NCI-H187 (cell line): Measurements from ENCODE around the gene B3GALT4.
"Not testable (repeated sequence)": the region's sequence is repeated elsewhere in the genome, so short reads cannot be mapped to it uniquely, and the experiment has no call there.

ENCODE experiments used
- DNase-seq, 2 experiments: peaks; one replicate each; lab custom pipeline; 2025; lab: John Stamatoyannopoulos, UW

Gene B3GALT4

GRCh38 chr6:33272275-33273128 lies 4.4 kb upstream of the B3GALT4 start:
- no peak for DNase-seq

GRCh38 chr6:33273129-33273923 lies 3.6 kb upstream of the B3GALT4 start:
- DNase-seq = no peak

DNA sequence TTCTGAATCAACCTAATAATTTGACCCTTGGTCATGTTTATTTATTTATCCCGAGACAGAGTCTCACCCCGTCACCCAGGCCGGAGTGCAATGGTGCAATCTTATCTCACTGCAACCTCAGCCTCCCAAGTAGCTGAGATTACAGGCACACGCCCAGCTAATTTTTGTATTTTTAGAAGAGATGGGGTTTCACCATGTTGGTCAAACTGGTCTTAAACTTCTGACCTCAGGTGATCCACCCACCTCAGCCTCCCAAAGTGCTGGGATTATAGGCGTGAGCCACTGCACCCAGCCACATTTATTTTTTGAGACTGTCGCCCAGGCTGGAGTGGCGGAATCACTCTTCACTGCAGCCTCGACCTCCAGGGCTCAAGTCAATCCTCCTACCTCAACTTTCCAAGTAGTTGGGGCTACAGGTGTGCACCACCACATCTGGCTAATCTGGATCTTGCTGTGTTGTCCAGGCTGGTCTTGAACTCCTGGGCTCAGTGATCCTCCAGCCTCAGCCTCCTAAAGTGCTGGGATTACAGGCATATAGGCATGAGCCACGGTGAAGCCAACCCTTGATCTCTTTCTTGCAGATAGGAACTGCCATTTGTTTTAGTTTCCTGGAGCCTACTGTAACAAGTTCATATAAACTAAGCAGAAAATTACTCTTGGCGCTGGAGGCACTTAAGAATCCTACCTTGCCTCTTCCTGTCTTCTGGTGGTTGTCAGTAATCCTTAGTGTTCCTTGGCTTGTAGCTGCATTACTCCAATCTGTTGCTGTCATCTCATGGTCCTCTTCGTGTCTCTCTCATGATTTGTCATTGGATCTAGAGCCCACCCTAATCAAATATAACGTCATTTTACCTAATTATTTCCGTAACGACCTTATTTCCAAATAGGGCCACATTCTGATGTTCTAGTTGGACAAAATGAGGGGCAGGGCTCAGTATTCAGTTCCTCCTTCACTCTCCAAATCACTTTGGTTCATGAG lies 2.7 kb upstream of the B3GALT4 start:
- no peak for DNase-seq

GRCh38 chr6:33275795-33276580 lies 935 bp upstream of the B3GALT4 start:
- not testable (repeated sequence) for DNase-seq

DNA sequence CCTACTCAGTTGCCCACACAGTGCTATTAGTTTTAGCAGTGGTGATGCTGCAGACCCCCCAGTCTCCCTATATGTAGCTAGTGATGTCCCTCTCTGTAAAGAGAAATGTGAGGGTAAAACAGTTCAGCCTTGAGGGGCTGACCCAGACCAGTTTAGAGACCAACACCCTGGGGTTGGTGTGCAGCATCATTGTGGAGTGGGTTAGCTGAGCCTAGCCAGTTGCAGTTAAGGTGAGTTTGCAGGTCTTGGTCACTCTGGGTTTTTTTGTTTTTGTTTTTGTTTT lies 401 bp upstream of the B3GALT4 start:
- DNase-seq = no peak

DNA sequence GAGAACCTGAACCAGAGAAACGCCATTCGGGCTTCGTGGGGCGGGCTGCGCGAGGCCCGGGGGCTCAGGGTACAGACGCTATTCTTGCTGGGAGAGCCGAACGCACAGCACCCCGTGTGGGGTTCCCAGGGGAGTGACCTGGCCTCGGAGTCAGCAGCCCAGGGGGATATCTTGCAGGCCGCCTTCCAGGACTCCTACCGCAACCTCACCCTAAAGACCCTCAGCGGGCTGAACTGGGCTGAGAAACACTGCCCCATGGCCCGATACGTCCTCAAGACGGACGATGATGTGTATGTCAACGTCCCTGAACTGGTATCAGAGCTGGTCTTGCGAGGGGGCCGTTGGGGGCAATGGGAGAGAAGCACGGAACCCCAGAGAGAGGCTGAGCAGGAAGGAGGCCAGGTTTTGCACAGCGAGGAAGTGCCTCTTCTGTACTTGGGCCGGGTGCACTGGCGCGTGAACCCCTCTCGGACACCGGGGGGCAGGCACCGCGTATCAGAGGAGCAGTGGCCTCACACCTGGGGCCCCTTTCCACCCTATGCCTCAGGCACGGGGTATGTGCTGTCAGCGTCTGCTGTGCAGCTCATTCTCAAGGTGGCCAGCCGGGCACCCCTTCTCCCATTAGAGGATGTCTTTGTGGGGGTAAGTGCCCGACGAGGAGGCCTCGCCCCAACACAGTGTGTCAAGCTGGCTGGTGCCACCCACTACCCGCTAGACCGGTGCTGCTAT lies 904 bp downstream of the B3GALT4 start:
- DNase-seq = no peak

DNA sequence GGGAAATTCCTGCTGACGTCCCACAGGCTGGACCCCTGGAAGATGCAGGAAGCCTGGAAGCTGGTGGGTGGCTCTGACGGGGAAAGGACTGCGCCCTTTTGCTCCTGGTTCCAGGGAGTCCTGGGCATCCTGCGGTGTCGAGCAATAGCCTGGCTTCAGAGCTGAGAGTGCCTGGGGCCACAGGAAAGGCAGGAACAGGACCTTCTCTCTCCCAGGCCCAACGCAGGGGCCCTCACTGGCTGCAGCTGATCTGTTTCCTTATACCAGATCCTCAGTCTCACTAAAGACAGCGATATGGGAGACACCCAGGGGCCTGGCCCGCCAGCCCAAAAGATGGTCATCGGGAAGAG lies 1.4 kb downstream of the B3GALT4 start:
- DNase-seq = no peak

DNA sequence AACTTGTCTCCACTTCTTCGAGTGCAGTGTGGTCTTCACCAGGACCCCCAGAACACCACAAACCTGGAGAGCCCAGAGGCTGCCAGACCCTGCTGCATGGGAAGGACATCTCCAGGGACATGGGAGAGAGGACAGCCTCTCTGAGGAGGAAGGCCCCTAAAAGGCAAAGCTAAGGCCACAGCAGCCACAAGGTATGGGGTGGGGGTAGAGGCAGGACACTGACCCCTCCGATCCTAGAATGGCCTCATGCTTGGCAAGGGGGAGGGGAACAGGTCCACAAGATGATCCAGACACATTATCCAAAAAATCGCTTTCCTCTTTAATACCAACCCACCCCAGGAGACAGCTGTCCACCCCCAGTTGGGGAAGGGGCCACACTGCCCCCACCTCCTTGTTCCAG lies 1.9 kb downstream of the B3GALT4 start:
- no peak for DNase-seq

DNA sequence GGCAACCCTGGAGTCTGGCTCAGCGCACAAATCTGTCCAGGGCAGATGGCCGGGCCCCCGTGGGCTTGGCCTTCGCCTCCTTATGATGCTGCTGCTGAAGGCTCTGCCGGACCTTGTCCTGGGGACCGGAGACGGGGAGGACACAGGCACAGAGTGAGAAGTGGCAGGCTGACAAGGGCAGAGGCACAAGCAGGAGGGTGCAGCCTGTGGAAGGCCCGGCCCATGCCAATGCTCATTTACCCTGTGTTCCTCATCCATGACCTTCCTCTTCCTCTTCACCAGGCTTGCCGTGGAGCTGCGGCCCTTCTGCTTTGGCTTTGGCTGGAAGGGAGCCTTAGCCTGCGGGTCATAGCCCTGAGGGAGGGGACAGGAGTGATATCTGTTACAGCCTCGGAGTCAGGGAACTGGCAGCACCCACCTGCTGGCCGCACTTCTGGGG lies 2.4 kb downstream of the B3GALT4 start:
- no peak for DNase-seq

- DNase-seq = no peak
These were observed 3.1 kb downstream of the B3GALT4 start for GRCh38 chr6:33279971-33280511.

- no peak for DNase-seq
These were observed 3.6 kb downstream of the B3GALT4 start for GRCh38 chr6:33280539-33280938.

DNA sequence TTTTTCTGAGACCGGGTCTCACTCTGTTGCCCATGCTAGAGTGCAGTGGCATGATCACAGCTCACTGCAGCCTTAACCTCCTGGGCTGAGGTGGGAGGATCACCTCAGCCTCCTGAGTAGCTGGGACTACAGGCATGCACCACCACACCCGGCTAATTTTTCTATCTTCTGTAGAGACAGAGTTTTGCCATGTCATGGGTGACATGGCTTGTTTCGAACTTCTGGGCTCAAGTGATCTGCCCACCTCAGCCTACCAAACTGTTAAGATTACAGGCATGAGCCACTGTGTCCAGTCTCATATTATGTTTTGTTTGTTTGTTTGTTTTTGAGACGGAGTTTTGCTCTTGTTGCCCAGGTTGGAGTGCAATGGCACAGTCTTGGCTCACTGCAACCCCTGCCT lies 8.3 kb downstream of the B3GALT4 start:
- DNase-seq = not testable (repeated sequence)

- DNase-seq = no peak
These were observed 10.3 kb downstream of the B3GALT4 start for GRCh38 chr6:33286946-33287914.

DNA sequence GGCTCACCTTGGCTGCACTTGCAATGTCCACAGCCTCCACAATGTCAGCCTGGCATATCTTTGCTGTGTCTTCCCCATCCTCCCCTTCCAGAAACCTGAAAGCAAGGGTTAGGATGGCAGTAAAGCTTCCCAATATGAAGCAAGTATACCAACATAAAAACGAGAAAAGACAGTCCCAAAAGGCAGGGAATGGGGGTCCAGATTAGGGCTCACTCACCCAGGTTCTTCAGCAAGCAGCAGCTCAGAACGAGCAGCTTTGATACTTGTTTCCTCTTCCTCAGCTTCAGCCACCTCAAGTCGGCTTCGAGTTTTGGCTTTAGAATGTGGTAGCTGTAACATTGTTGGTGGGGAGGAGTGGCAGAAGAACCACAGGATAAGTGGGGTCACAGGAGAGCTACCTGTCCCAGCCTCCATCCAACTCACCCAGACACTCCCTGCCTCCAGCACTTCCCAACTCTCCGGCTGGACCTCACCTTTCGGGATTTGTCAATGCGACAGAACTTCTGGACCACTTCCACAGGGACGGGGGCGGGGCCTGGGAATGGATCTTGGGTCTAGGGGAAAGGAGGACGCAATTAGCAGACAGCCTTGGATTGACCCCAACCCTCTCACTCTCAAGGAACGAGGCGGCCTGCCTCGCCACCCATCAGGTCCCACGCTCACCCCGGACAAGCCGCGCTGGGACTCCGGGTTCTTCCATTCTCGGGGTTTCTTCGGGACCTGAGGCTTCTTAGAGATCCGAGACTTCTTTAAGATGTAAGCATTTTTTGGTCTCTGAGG lies 11.4 kb downstream of the B3GALT4 start:
- DNase-seq = no peak

- DNase-seq = peak; percentile 62 to 92
These were observed 12.2 kb downstream of the B3GALT4 start, which contains the start of the genes PFDN6 and WDR46 for GRCh38 chr6:33288921-33289783. PFDN6 (plus strand) TSS chr6:33289601; CDS start chr6:33289857, 256 bp downstream. WDR46 (minus strand) TSS chr6:33289239; CDS start chr6:33289170, 69 bp downstream.

GRCh38 chr6:33289784-33290315 lies 12.9 kb downstream of the B3GALT4 start:
- DNase-seq = no peak

DNA sequence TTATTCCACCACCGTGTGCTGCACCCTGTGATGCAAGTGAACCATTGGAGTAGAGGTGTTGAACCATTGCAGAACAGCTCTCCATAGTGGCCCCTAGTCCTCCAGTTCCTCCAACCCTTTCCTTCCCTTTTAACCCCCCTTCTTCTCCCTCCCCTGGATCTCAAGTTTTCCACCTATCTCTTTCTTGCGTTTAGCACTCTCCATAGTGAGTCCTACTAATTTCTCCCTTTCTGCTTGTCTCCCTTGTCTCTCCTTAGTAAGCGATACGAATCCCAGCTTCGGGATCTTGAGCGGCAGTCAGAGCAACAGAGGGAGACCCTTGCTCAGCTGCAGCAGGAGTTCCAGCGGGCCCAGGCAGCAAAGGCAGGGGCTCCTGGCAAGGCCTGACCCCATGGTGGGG lies 13.5 kb downstream of the B3GALT4 start:
- DNase-seq = no peak
